Type B pancreatic cell (in vitro differentiated cells): ENCODE data around the gene DCST2. TPM values are rescaled to one million over a fixed set of nuclear protein-coding genes. Genes with fewer than 3 reads are reported as not detected.
A peak's percentile ranks its signal among the peaks of the same experiment; 100 is the strongest.

Experiments
- DNase-seq: peaks from one replicate; pipeline ENCODE4 v3.0.0; 2021; ENCODE audit warnings: mixed read lengths; ENCODE audit not compliant: unreplicated experiment; ENCODE audit errors: extremely low spot score
- H3K27ac Mint-ChIP-seq: 2 replicates; pipeline ENCODE4 v1.8.0; 2021; ENCODE audit warnings: mild to moderate bottlenecking, mixed read lengths
- H3K27me3 Mint-ChIP-seq: 2 replicates; pipeline ENCODE4 v1.8.0; 2021; ENCODE audit warnings: mixed read lengths
- H3K36me3 Mint-ChIP-seq: 2 replicates; pipeline ENCODE4 v1.8.0; 2021; ENCODE audit warnings: mixed read lengths
- H3K4me1 Mint-ChIP-seq: one replicate; pipeline ENCODE4 v1.8.0; 2021; ENCODE audit warnings: mixed read lengths; ENCODE audit not compliant: unreplicated experiment
- H3K4me3 Mint-ChIP-seq: 2 replicates; pipeline ENCODE4 v1.8.0; 2021; ENCODE audit warnings: mild to moderate bottlenecking, mixed read lengths
- H3K9me3 Mint-ChIP-seq: 2 replicates; pipeline ENCODE4 v1.8.0; 2021; ENCODE audit warnings: mixed read lengths
- CTCF ChIP-seq: fragments of 200-600 bp; sonication (generic); conservative IDR thresholded peaks from 2 replicates; pipeline ENCODE4 v1.5.0; 2021; ENCODE audit warnings: antibody characterized with exemption, mild to moderate bottlenecking
- microRNA-seq: library from miRNA; unstranded; fragments of <30 nt; microRNA quantifications from one replicate; pipeline ENCODE4, GENCODE V29; 2020
- total RNA-seq: library from RNA; stranded (reverse); gene quantifications from 2 replicates; pipeline ENCODE4 v1.2.1, GENCODE V29; 2021; ENCODE audit warnings: low replicate concordance

The DCST2 gene
- total RNA-seq, 1 donor from 2014 or later: 2.4 TPM

DNA sequence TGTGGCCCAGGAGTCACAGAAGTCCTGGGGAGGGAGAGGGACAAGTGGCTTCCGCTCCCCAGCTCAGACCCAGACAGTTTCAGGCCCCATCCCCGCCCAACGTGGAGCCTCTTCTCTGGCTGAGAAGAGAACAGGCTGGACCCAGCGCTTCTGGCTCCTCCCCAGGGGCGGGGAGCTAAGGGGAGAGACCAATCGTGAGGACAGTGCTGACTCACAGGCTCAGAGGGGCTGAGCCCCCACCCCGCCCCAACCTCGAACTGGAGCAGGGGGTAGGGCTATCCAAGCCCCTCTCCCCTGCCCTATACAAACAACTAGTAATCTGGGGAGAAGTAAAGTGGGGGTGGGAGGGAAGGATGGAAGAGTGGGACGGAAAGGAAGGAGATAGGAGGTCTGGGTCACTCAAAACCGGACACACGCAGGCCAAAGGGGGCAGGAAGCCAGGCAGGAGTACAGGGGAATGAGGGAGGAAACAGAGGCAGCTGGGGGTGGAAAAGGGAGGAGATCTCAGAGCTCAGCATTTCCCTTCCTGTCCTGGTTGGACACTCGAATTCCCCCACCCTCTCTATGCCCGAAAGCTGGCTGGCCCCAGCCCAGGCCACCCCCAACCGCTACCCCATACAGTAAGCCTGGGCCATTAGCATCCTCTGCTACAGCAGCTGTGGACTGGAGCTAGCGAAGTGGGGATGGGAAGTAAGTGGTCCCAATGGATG is 62.8 kb downstream of the DCST2 start, which contains the start of gene SHC1:
SHC1 (minus strand) TSS at position 117 of the 710 bp plus-strand sequence. CDS start 221 bp downstream, outside the sequence.
- Mint-ChIP-seq H3K27ac (peak within 1 kb of the TSS; percentile 95), H3K9me3 (no peaks in the 10 kb centered on the region), H3K36me3 (peaks cover 7% of the 10 kb centered on the region), H3K27me3 (no peaks in the 10 kb centered on the region), H3K4me3 (peak within 1 kb of the TSS; percentile 89), H3K4me1 (peaks cover 36% of the 10 kb centered on the region)
- TF ChIP-seq CTCF: no peak
- DNase-seq: peak; percentile 85

DNA sequence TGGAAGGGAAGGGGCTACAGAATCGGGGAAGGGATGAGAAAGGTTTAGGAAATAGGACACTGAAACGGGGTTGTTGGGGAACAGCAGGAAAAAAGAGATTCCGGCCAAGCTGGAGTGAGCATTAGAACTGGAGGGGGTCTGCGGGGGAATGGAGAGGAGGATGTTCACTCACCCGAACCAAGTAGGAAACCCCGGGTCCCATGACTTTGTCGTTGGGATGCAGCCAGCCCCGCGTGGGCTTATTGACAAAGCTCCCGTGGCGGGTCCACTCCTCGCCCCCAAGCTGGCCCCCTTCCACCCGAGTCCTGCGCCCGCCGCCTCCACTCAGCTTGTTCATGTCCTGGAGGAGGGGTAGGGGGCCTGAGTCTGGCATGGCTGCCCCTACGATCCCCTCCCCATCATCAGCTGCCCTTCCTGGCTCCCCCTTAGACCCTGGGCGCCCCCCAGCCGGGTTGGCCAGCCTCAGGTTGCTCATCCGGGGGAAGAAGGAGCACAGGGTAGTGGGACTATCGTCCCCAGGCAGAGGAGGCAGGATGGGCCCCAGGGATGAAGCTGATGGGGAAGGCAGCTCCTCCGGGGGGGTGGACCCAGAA is 63.6 kb downstream of the DCST2 start:
- TF ChIP-seq CTCF: no peak
- H3K9me3 Mint-ChIP-seq: no peaks in the 10 kb centered on the region
- peak overlapping the region; percentile 89 for H3K4me3 Mint-ChIP-seq
- peaks cover 36% of the 10 kb centered on the region for H3K4me1 Mint-ChIP-seq
- H3K36me3 Mint-ChIP-seq: peaks cover 7% of the 10 kb centered on the region
- DNase-seq: no peak
- no peaks in the 10 kb centered on the region for H3K27me3 Mint-ChIP-seq
- H3K27ac Mint-ChIP-seq: peak overlapping the region; percentile 50

DNA sequence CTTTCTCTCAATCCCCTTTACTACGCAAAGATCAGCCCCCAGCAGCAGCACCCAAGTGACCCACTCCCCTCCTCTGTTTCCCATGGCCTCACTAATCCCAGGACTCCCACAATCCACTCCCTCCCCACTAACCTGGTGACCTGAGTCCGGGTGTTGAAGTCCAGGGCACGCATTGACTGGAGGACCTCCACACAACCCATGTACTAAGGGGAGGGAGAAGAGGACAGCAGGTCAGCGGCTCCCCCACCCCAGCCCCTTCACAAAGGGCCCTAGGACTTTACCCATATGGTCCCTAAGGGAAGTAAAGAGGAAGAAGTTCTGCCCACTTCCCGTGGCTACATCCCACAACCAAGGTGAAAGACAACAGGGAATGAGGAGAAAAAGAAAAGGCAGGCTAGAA is 64.3 kb downstream of the DCST2 start:
- Mint-ChIP-seq H3K27ac (peak overlapping the region; percentile 50), H3K36me3 (peaks cover 11% of the 10 kb centered on the region), H3K4me3 (peak overlapping the region; percentile 89), H3K27me3 (no peaks in the 10 kb centered on the region), H3K4me1 (peaks cover 36% of the 10 kb centered on the region), H3K9me3 (no peaks in the 10 kb centered on the region)
- no peak for TF ChIP-seq CTCF
- no peak for DNase-seq

- Mint-ChIP-seq H3K27ac (peak overlapping the region; percentile 50), H3K9me3 (no peaks in the 10 kb centered on the region), H3K4me1 (peaks cover 40% of the 10 kb centered on the region), H3K36me3 (peaks cover 14% of the 10 kb centered on the region), H3K4me3 (peak overlapping the region; percentile 89), H3K27me3 (no peaks in the 10 kb centered on the region)
- no peak for DNase-seq
- no peak for TF ChIP-seq CTCF
Measured at GRCh38 chr1:154968731-154969130, 64.8 kb downstream of the DCST2 start.

Small RNAs within 50 kb of the gene (microRNA-seq; reads per million reads assigned to microRNA genes)
- not detected for gene MIR4258

Other genes with a start within 250 kb of the DCST2 start
- gene KCNN3, start 163.5 kb downstream of the DCST2 start, total RNA-seq: 0.45 and 3.8 TPM in 2 replicates
- gene PMVK, start 97.1 kb downstream of the DCST2 start, total RNA-seq: 30.3 and 46.2 TPM in 2 replicates
- 57.3 and 65.8 TPM in 2 replicates for gene PBXIP1, start 77.7 kb downstream of the DCST2 start, total RNA-seq
- gene PYGO2, start 72.0 kb downstream of the DCST2 start, total RNA-seq: 48.1 and 49.0 TPM in 2 replicates
- 65.3 and 87.8 TPM in 2 replicates for gene SHC1, start 63.0 kb downstream of the DCST2 start, total RNA-seq
- 58.8 and 119 TPM in 2 replicates for gene CKS1B, start 59.1 kb downstream of the DCST2 start, total RNA-seq
- gene FLAD1, start 50.4 kb downstream of the DCST2 start, total RNA-seq: 51.4 and 59.0 TPM in 2 replicates
- gene LENEP, start 40.2 kb downstream of the DCST2 start, total RNA-seq: 0.52 and 1.1 TPM in 2 replicates
- gene ZBTB7B, start 31.0 kb downstream of the DCST2 start, total RNA-seq: 38.1 and 75.9 TPM in 2 replicates
- gene DCST1, start within 50 bp of the DCST2 start, total RNA-seq: not detected in 2 replicates
- 61.9 and 69.0 TPM in 2 replicates for gene ADAM15, start 17.5 kb upstream of the DCST2 start, total RNA-seq
- gene EFNA4, start 30.0 kb upstream of the DCST2 start, total RNA-seq: 21.2 and 22.1 TPM in 2 replicates
- 3.4 and 4.7 TPM in 2 replicates for gene EFNA3, start 45.1 kb upstream of the DCST2 start, total RNA-seq
- gene EFNA1, start 94.1 kb upstream of the DCST2 start, total RNA-seq: 26.1 and 69.9 TPM in 2 replicates
- gene SLC50A1, start 102.1 kb upstream of the DCST2 start, total RNA-seq: 27.8 and 43.0 TPM in 2 replicates
- gene DPM3, start 106.8 kb upstream of the DCST2 start, total RNA-seq: 73.9 and 75.3 TPM in 2 replicates
- gene KRTCAP2, start 139.5 kb upstream of the DCST2 start, total RNA-seq: 173 and 179 TPM in 2 replicates
- gene TRIM46, start 140.1 kb upstream of the DCST2 start, total RNA-seq: 2.0 and 8.1 TPM in 2 replicates
- gene THBS3, start 174.1 kb upstream of the DCST2 start, total RNA-seq: 23.2 and 28.0 TPM in 2 replicates
- 34.0 and 44.2 TPM in 2 replicates for gene MTX1, start 174.9 kb upstream of the DCST2 start, total RNA-seq
- 37.4 and 55.7 TPM in 2 replicates for gene ENTREP3, start 221.7 kb upstream of the DCST2 start, total RNA-seq
- 52.0 and 58.7 TPM in 2 replicates for gene SCAMP3, start 228.6 kb upstream of the DCST2 start, total RNA-seq
- 61.5 and 96.8 TPM in 2 replicates for gene CLK2, start 239.7 kb upstream of the DCST2 start, total RNA-seq
- gene HCN3, start 243.7 kb upstream of the DCST2 start, total RNA-seq: 9.5 and 10.6 TPM in 2 replicates